HG02973 (cell line): Measurements from ENCODE around the gene PCDH12.

Experiments used
- ATAC-seq: cut with Tn5 transposase; IDR thresholded peaks from one replicate; pipeline ENCODE4 v1.9.1; 2021; ENCODE audit warnings: moderate library complexity; ENCODE audit not compliant: unreplicated experiment

PCDH12 gene

DNA sequence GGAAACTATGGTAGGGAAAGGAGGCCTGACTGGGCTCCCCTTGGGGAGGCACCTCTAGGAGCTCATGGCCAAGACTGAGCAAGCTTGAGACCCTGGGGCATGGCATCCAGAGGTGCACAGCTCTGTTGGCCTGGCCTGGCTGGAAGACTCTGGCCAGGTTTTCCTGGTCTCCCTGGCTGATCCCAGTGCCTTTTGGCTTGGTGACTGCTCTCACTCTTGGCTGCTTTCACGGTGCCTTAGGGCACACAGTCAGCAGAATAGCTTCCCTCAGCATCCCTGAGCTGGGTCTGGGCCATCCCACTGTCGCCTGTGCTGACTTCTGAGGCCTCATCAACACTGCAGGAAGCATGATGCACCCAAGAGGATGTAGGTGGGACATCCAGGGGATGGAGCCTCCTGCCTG is 47.7 kb downstream of the PCDH12 start:
- ATAC-seq = no peak

DNA sequence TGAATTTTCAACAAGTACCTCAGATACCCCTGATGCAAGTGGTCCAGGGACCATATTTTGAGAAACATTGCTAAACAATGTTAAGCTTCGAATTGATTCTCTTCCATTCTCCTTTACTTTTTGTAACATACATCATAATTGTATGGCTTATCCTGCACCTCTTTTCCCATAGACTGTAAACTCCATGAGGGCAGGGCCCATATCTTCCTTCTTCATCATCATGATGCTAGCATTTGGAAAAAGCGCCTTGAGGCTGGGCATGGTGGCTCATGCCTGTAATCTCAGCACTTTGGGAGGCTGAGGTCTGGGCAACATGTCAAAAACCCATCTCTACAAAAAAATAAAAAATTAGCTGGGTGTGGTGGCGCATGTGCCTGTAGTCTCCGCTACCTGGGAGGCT is 48.8 kb downstream of the PCDH12 start:
- no peak for ATAC-seq

DNA sequence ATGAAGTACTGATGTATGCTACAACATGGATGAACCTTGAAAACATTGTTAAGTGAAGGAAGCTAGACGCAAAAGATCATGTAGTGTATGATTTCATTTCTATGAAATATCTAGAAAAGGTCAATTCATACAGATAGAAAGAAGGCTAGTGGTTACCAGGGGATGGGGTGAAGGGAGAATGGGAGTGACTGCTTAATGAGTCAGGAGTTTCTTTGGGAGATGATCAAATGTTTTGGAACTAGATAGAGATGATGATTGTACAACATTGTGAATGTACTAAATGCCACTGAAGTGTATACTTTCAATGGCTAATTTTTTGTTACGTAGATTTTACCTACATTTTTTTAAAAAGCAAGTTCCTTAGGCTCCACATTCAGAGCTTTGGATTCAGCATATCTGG is 49.2 kb downstream of the PCDH12 start:
- no peak for ATAC-seq

DNA sequence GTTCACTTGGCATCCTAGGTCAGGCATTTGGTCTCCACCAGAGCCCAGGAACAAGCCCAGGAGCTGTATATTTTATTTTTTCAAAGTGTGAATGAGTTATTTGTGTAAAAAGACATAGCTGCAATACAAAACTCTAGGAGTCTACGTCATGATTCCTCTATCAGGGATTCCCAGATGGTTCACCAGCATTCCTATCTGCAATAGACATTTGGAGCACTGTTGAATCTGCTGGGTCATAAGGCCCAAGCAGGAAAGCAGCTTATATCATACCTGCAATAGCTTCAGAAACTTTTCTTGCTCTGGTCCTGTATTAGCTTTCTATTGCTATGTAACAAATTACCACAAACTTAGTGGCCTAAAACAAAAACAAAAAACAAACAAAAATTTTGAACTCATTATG is 51.0 kb downstream of the PCDH12 start:
- ATAC-seq = no peak

DNA sequence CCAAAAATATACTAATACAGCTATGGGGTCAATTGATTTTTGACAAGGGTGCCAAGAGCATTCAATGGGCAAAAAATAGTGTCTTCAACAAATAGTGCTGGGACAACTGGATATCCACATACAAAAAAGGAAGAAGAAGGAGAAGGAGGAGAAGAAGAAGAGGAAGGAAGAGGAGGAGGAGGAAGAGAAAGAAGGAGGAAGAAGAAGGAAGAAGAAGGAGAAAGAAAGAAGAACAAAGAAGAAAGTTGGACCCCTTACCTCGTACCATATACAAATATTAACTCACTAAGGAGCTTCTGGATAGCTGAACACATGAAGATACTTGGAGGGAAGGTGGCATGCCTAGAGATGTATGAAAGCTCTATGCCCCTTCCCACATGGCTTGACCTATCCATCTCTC is 51.5 kb downstream of the PCDH12 start:
- ATAC-seq = no peak

DNA sequence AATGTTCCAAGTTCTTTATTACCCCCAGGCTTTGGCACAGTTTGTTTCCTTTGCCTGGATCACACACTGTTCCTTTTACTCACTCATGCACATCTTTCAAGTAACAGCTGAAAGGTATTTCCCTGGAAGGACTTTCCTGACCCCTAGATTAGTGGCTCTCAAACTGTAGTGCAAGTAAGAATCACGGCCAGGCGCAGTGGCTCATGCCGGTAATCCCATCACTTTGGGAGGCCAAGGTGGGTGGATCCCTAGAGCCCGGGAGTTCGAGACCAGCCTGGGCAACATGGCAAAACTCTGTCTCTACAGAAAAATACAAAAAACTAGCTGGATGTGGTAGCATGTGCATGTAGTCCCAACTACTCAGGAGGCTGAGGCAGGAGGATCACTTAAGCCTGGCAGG is 53.5 kb downstream of the PCDH12 start:
- ATAC-seq = no peak

DNA sequence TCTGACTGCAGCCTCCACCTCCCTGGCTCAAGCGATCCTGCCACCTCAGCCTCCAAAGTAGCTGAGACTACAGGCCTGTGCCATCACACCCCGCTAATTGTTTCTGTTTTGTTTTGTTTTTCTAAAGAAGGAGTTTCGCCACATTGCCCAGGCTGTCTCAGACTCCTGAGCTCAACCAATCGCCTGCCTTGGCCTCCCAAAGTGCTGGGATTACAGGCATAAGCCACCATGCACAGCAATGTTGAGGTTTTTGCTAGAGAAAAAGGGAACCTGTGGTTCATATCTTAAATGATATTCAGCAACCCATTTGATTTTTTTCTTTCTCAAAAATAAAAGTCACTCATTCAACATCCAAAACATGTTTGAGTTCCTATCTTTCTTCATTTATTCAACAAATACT is 54.7 kb downstream of the PCDH12 start:
- ATAC-seq = no peak

DNA sequence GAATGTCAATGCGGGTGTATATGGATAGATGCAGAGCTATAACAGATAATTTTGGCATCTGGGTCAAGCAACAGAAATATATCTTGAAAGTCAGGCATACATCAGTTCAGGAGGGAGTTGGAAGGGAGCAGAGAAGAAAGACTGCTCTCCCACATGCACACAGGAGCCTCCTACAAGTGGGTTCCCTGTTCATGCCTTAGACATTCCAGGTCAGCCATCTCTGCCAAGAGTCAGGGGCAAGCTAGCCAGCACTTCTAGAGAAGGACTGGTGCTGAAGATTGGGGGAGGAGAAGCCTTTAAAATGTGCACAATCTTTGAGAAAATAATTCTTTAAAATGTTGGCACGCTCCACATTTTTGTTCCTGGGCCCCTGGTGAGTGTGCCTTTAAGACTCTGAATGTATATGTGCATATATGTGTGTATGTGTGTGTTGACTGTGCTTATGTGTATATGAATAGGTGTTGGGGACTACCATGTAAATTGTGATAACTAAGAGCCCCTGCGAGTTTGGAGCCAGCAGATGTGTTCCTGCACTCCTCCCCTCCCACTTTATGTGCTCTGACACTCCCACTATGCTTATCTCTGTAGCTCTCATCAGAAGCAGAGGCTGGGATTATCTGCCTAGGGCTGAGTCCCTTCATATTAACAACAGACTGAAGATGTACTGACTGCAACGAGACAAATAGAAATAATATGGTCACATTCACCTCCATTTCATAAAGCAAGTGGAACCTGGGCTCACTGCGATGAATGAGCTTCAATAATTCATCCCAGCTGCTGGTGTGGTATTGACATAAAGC is 55.8 kb downstream of the PCDH12 start:
- ATAC-seq = no peak

DNA sequence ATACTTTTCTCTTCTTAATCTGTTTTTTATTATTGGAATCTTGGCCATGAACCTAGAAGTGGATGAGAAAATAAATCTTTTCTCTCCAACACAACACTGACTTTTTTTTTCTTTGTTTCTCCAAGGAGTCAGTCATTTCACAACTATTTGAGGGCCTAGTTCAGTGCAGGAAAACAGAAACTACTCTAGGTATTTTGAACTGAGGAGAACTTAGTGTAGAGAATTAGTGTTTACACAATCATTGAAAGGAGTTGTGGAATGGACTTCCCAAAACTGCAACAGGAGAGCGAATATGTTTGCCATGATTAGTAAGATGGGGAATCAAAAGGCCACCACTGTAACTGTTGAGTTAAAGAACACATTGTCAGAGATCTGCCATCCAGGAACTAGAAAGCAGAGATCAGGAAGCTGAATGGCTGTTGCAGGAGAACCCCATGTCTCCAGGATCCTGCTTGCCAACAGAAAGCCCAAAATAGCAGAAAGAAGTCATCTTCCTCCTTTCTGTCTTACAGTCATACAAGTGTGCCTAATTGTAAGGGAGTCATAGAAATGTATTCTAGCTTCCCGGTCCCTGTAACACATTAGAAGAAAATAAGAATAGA is 59.5 kb downstream of the PCDH12 start:
- no peak for ATAC-seq

DNA sequence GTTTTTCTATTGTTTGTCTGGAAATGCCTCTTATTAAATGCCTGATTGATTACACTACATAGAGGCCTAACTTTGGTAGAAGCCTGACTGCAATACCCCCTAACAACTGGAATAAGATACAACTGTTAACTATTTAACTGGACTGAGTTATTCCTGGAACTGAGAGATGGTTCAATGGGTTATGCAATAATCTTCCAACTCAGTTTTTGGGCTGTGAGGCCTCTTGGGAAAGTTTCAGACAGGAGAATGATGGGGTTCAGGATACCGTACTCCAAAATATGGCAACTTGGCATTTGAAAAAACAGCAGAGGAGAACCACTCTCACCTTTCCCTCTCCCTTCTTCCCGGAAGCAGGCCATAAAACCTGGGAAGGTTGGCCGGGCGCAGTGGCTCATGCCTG is 60.6 kb downstream of the PCDH12 start:
- no peak for ATAC-seq
